ENCODE results near the gene SPSB2. TPM values are rescaled to one million over a fixed set of nuclear protein-coding genes. Genes with fewer than 3 reads are reported as not detected.

The SPSB2 gene
- total and polyA plus RNA-seq, 2 donors (not counting 1 experiment from before 2014, with no cell fraction given): 9.4 to 16.0 TPM

DNA sequence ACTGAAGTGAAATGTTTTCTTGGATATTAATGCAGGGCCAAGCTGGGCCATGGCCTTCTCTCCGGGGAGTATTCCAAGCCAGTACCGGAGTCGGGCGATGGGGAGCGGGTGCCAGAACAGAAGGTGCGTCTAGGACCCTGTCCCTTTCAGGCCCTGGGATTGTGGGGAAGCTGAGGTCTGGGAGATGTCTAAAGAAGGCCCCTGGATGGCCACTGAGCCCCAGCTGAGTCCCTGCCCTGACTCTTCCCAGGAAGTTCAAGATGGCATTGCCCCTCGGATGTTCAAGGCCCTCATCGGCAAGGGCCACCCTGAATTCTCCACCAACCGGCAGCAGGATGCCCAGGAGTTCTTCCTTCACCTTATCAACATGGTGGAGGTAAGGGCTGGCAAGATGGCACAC lies 13.0 kb downstream of the SPSB2 start:
- CTCF ChIA-PET: interaction anchor here (1.4 to 2.4 kb wide), 2 partner anchors 9 to 13 kb away, joined by 4 to 7 read pairs; partner anchors contain the start of gene SPSB2
- Mint-ChIP-seq H3K27me3 (no peaks in the 10 kb centered on the region), H3K9me3 (ENCODE audit: insufficient read depth) (no peaks in the 10 kb centered on the region), H3K4me1 (no peaks in the 10 kb centered on the region), H3K27ac (no peak overlapping the region), H3K4me3 (no peak overlapping the region)
- Histone ChIP-seq H3K9me3 (ENCODE audit: control extremely low read depth in 1 of 3, control insufficient read depth in 2 of 3, insufficient read depth in 1 of 3, low read length in 2 of 3) (no peaks in the 10 kb centered on the region), H3K27me3 (replicated peaks in 1 of 4; ENCODE audit: control extremely low read depth in 1 of 4, control insufficient read depth in 3 of 4, insufficient read depth in 4 of 4, low read length in 3 of 4) (no peaks in the 10 kb centered on the region), H3K36me3 (replicated peaks in 1 of 2; ENCODE audit: control extremely low read depth in 1 of 2, control insufficient read depth in 1 of 2, extremely low read depth in 1 of 2, insufficient read depth in 2 of 2, low read length in 1 of 2) (peaks cover 0 to 84% of the 10 kb centered on the region in 2 experiments), H3K27ac (ENCODE audit: low read length in 2 of 2) (no peak overlapping the region), H3K79me2 (ENCODE audit: control insufficient read depth, insufficient read depth, low read length) (peaks cover 29% of the 10 kb centered on the region), H3K4me2 (replicated peaks; ENCODE audit: low read depth, low read length, poor library complexity, severe bottlenecking) (no peak overlapping the region), H4K20me1 (ENCODE audit: control insufficient read depth, insufficient read depth, low read length, poor library complexity, severe bottlenecking) (peaks cover 5% of the 10 kb centered on the region), H3K4me1 (ENCODE audit: control insufficient read depth in 2 of 2, insufficient read depth in 2 of 2, low read length in 2 of 2) (no peaks in the 10 kb centered on the region), H2AFZ (ENCODE audit: insufficient read depth, low read depth, low read length, poor library complexity, severe bottlenecking) (no peak overlapping the region), H3K4me3 (ENCODE audit: control extremely low read depth in 1 of 5, extremely low read depth in 1 of 5, insufficient read depth in 1 of 5, low read depth in 2 of 5, low read length in 4 of 5) (no peak overlapping the region), H3K9ac (ENCODE audit: low read length) (no peak overlapping the region)
- TF ChIP-seq, protein P1, sequence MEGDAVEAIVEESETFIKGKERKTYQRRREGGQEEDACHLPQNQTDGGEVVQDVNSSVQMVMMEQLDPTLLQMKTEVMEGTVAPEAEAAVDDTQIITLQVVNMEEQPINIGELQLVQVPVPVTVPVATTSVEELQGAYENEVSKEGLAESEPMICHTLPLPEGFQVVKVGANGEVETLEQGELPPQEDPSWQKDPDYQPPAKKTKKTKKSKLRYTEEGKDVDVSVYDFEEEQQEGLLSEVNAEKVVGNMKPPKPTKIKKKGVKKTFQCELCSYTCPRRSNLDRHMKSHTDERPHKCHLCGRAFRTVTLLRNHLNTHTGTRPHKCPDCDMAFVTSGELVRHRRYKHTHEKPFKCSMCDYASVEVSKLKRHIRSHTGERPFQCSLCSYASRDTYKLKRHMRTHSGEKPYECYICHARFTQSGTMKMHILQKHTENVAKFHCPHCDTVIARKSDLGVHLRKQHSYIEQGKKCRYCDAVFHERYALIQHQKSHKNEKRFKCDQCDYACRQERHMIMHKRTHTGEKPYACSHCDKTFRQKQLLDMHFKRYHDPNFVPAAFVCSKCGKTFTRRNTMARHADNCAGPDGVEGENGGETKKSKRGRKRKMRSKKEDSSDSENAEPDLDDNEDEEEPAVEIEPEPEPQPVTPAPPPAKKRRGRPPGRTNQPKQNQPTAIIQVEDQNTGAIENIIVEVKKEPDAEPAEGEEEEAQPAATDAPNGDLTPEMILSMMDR (IDR thresholded peaks at IDR 0.05): no peak
- ATAC-seq (ENCODE audit: low read depth): no peak
- POLR2A ChIA-PET: no interaction called here
- no peak for DNase-seq
- intact Hi-C loops (cut with micrococcal nuclease): no loop called here
- 99% methylated on average over 6 of the region's 9 CpGs for WGBS (ENCODE audit: insufficient coverage)

DNA sequence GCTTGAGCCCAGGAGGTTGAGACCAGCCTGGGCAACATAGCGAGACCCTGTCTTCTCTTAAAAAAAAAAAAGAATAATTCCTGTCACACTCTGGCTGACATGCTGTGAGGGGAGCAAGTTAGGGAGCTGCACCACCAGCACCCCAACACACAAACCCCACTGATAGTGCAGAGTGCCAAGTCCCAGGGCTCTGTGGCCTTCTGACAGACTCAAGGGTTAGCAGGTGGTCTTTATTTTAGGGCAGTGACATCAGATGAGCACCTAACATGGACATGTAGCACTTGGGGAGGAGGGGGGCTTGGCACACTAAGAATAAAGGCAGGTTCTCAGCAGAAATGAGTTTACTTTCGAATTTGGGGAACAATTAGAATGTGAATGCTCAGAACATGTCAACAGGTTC lies 14.3 kb downstream of the SPSB2 start:
- Mint-ChIP-seq H3K4me1 (no peaks in the 10 kb centered on the region), H3K27me3 (no peaks in the 10 kb centered on the region), H3K9me3 (ENCODE audit: insufficient read depth) (no peaks in the 10 kb centered on the region), H3K27ac (no peak overlapping the region), H3K4me3 (no peak overlapping the region)
- H3K4me1 ChIP-seq (ENCODE audit: control insufficient read depth in 2 of 2, insufficient read depth in 2 of 2, low read length in 2 of 2): no peaks in the 10 kb centered on the region
- H3K79me2 ChIP-seq (ENCODE audit: control insufficient read depth, insufficient read depth, low read length): peaks cover 42% of the 10 kb centered on the region
- no peak overlapping the region for H3K9ac ChIP-seq (ENCODE audit: low read length)
- ChIA-PET CTCF (interaction anchor here (2.4 kb wide), 1 partner anchor 11 kb away, joined by 7 read pairs; no protein-coding TSS in a partner anchor), POLR2A (no interaction called here)
- intact Hi-C loops (cut with micrococcal nuclease): no loop called here
- DNase-seq (no peak), ATAC-seq (ENCODE audit: low read depth) (no peak)
- H3K4me2 ChIP-seq (replicated peaks; ENCODE audit: low read depth, low read length, poor library complexity, severe bottlenecking): no peak overlapping the region
- H3K27ac ChIP-seq (ENCODE audit: low read length in 2 of 2): no peak overlapping the region
- H3K4me3 ChIP-seq (ENCODE audit: control extremely low read depth in 1 of 5, extremely low read depth in 1 of 5, insufficient read depth in 1 of 5, low read depth in 2 of 5, low read length in 4 of 5): no peak overlapping the region
- no peak for TF ChIP-seq EZH2 (IDR thresholded peaks at IDR 0.05; ENCODE audit: borderline replicate concordance, insufficient read depth, low read depth, low read length, poor library complexity, severe bottlenecking)
- TF ChIP-seq, protein P1 (IDR thresholded peaks at IDR 0.05): no peak
- H2AFZ ChIP-seq (ENCODE audit: insufficient read depth, low read depth, low read length, poor library complexity, severe bottlenecking): no peak overlapping the region
- H3K27me3 ChIP-seq (replicated peaks in 1 of 4; ENCODE audit: control extremely low read depth in 1 of 4, control insufficient read depth in 3 of 4, insufficient read depth in 4 of 4, low read length in 3 of 4): no peaks in the 10 kb centered on the region
- peaks cover 5% of the 10 kb centered on the region for H4K20me1 ChIP-seq (ENCODE audit: control insufficient read depth, insufficient read depth, low read length, poor library complexity, severe bottlenecking)
- WGBS (ENCODE audit: insufficient coverage): 100% methylated on average over 1 of the region's 2 CpGs
- peaks cover 0 to 81% of the 10 kb centered on the region in 2 experiments for H3K36me3 ChIP-seq (replicated peaks in 1 of 2; ENCODE audit: control extremely low read depth in 1 of 2, control insufficient read depth in 1 of 2, extremely low read depth in 1 of 2, insufficient read depth in 2 of 2, low read length in 1 of 2)
- no peaks in the 10 kb centered on the region for H3K9me3 ChIP-seq (ENCODE audit: control extremely low read depth in 1 of 3, control insufficient read depth in 2 of 3, insufficient read depth in 1 of 3, low read length in 2 of 3)

Data from B cell (primary cell).